CD4-positive, alpha-beta T cell treated with Interleukin-6 for 4 hours (primary cell): ENCODE results near the gene WASL.
"Not testable (repeated sequence)": the region's sequence is repeated elsewhere in the genome, so short reads cannot be mapped to it uniquely, and the experiment has no call there.

Experiments
- DNase-seq: peaks from one replicate; pipeline ENCODE4 v3.0.0-alpha.2; 2020; ENCODE audit warnings: mixed read lengths

Gene WASL

DNA sequence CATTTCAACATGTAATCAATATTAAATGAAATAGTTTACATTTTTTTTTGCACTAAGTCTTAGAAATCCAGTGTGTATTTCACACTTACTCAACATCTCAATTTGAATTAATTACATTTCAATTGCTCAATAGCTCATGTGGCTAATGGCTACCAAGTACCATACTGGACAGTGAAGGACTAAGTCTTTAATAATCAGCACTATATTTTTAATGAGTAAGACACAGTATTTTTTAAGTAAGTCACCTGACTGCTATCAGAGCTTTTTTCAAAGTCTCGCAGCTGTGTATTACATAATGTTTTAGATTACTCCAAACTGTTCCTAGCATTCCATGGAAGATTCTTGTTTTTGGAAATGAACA is 19.6 kb downstream of the WASL start:
- no peak for DNase-seq

- no peak for DNase-seq
These were observed 21.5 kb downstream of the WASL start for GRCh38 chr7:123727071-123727837.

DNA sequence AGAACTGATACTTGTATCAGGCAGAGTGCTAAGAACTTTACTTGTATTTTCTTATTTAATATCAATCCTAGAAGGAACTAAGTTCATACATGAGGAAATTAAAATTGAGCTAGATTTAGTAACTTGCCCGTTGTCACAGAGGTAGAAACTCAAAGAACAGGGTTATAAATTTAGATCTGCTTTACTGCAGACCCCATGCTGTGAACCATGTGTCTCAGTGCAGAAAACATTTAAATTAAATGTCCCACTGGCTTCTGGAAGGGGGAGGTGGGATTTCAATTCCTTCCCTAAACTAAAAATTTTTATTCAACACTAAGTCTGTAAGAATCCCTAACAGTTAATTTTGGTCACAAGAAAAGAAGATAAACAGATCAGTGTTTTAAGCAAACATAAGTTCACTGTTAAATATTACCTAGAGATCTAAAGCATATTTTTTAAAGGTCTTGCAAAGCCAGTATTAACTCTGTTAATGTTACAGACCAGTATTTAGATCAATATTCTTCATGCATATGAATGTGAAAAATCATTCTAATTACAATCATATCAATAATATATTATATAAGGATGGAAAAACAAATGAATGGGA is 23.1 kb downstream of the WASL start:
- no peak for DNase-seq

- DNase-seq = no peak
These were observed 24.0 kb downstream of the WASL start for GRCh38 chr7:123724817-123725253.

DNA sequence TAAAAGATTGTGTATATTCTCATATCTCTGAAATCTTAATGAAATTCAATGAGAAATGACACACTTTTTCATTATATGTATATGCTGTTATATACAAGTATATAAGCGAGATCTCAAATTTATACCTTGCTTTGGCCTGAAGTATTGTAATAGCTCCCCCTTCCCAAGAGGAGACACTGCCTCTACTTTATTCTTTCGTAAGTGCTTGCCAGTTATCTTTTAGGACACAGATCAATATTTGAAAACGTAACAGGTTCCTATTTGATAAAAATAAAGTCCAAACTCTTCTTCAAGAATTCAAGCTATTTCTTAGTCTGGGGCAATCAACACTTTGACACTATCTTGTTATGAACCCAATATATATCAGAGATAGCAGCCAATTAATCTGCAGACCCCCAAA is 24.9 kb downstream of the WASL start:
- no peak for DNase-seq

- DNase-seq = not testable (repeated sequence)
These were observed 28.3 kb downstream of the WASL start for GRCh38 chr7:123720527-123720926.

GRCh38 chr7:123719197-123719721 is 29.5 kb downstream of the WASL start:
- no peak for DNase-seq

- no peak for DNase-seq
These were observed 30.0 kb downstream of the WASL start for GRCh38 chr7:123718773-123719172.

- DNase-seq = no peak
These were observed 31.1 kb downstream of the WASL start for GRCh38 chr7:123717689-123718088.

- DNase-seq = no peak
These were observed 31.9 kb downstream of the WASL start for GRCh38 chr7:123716877-123717276.

GRCh38 chr7:123715799-123716198 is 33.0 kb downstream of the WASL start:
- no peak for DNase-seq

GRCh38 chr7:123715198-123715597 is 33.6 kb downstream of the WASL start:
- no peak for DNase-seq

GRCh38 chr7:123714296-123715080 is 34.3 kb downstream of the WASL start:
- DNase-seq = no peak

DNA sequence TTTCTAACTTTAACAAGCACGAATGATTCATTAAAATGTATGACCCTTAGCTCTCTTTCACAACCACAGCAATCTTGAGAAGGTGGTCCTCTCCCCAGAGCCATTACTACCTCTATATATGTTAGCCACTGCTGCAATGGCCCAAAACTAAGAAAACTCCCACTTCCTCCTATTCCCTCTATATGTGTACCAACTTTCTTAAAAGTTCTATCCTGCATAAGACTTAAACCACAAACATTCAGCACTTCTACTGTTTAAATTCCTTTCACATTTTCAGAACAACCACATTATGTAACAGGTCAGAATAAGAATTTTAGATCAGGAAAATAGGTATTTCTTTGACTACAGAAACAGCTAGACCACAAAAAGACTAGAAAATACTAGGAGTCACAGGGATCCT is 36.2 kb downstream of the WASL start:
- no peak for DNase-seq

DNA sequence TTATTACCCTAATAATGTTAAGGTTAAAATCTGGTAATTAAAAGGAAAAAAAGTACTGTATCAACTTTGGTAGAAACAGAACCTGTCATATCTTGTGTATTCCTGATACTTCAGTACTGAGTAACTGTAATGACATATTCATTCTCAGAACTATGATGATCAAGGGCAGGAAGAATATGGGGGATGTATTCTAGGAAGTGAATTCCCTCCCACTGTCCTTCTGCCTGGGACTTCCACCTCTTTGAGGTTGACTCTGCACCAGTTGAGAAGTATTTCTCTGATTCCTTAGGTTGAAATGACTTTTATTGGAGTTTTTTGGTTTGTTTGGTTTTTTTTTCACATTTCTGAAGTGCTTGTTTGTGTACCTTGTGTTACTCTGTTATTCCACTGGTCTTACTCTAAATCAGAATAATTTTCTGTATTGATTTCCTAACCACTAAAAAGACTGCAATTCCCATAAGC is 36.9 kb downstream of the WASL start:
- DNase-seq = no peak

DNA sequence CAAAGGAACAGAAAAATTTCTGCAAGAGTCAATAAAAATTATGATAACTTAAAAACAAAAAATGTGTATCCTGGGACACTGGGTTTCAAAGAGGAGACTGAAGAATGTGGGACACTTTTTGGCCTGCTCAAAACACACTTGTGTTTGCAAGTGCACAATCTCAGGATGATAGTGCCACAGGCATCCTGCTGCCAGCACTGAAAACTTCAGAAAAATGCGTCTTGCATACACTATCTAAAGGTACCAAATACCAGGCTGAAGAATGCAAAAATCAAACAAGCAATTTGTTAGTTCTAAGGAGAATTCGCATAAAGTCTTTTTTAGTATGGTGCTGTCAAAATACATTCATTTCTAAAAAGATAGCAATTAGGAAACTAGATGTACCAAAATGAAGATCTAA is 38.1 kb downstream of the WASL start:
- DNase-seq = no peak

DNA sequence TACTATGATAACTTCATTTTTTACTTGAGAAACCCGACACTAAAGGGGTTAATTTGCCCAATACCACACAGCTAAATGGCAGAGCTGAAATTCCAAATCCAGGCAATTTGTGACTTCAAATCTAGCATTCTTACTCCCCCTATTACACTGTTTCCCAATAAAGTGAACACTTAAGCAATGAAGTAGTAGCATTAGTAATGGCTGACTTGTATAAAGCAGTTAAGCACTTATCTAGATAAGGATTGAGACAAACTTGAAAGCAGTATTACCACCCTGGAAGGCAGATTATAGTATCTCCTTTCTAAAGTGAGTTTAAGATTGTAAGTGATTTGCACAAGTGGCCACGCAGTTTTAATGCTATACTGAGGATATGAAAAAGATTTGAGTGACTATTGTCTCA is 39.3 kb downstream of the WASL start:
- DNase-seq = no peak

DNA sequence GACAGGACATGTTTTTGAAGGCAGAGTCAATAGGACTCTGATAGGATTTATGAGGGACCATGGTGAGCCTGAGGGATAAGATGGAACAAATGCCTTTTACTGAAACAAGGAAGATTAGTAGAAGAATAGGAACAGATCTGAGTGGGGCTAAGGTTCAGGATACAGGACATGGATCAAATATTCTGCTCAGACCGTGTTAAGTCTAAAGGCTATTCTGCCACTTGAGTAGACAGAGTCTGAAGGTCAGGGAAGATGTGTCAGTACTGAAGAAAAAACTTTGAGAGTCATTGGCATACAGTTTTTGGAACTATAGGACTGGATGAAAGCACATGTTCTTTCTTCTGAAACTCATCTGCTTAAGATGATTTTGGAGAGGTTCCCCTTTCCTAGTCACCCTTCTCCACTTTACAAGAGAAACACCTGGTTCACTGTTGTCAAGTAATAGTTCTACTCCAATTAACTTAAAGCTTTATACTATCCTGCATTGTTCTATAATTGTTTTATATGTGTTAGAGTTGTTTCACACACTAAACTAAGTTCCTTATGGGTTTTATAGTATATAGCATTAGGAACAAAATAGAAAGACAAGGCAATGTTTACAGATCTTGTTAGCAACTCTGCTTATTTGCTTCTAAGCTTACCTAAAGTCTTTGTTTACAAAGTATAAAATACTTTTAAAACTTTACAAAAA is 43.4 kb downstream of the WASL start:
- DNase-seq = no peak

GRCh38 chr7:123695944-123696677 is 52.7 kb downstream of the WASL start:
- DNase-seq = no peak

DNA sequence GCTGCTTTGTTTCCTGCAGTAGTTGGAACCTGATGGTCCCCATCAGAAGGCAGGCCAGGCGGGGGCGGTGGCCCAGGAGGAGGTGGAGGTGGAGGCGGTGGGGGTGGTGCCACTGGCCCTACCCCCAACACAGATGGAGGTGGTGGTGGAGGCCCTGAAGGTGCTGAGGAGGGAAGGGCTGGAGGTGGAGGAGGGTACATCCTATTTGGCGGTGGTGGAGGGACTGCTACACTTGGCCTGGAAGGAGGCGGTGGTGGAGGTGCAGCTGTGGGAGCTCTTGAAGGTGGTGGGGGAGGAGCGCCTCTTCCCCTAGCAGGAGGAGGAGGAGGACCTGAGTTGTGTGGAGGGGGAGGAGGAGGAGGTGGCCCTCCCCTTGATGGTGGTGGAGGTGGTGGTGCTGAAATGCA is 56.3 kb downstream of the WASL start:
- DNase-seq = no peak

DNA sequence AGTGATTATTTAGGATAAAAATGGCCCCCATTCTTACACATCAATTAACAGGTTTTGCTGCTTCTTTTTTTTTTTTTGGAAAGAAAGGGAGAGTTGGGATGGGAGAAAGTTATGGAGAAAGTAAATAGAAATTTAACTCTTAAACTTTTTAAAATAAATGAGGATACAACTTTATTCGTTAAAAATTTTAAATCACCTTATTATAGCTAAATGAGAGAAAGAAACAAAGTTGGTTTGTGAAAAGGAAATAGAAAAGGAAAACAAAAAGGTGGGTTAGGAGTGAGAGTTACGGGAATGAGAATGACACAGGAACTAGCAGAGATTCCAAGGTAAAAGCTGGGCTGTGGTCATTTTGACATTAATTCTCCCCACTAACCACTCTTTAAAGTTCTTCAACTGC is 58.3 kb downstream of the WASL start:
- no peak for DNase-seq

GRCh38 chr7:123689250-123689649 is 59.6 kb downstream of the WASL start:
- DNase-seq = no peak
